RWPE2 (cell line): ENCODE results near the gene KRT85.

Experiments used
- ATAC-seq: fragments of 200-7000 bp; cut with Tn5 transposase; 3 replicates; pipeline ENCODE4 v1.9.1; 2021; ENCODE audit warnings: low read depth
- DNase-seq: peaks from one replicate; pipeline ENCODE4 v3.0.0-alpha.2; 2020; ENCODE audit warnings: low spot score
- H3K27ac ChIP-seq: fragments of 450-650 bp; 2 replicates; pipeline ENCODE4 v1.5.1; 2017; ENCODE audit warnings: mild to moderate bottlenecking; ENCODE audit not compliant: poor library complexity, severe bottlenecking
- H3K27me3 ChIP-seq: fragments of 250-450 bp; sonication (Bioruptor Pico); 2 replicates; pipeline ENCODE4 v1.5.1; 2021; ENCODE audit warnings: mild to moderate bottlenecking, moderate library complexity; ENCODE audit not compliant: insufficient read depth, poor library complexity, severe bottlenecking
- H3K36me3 ChIP-seq: fragments of 250-450 bp; sonication (Bioruptor Pico); 2 replicates; pipeline ENCODE4 v1.5.1; 2020; ENCODE audit warnings: low read depth, mild to moderate bottlenecking, moderate library complexity
- H3K4me1 ChIP-seq: fragments of 250-450 bp; sonication (Bioruptor Pico); 2 replicates; pipeline ENCODE4 v1.5.1; 2021; ENCODE audit warnings: mild to moderate bottlenecking, moderate library complexity; ENCODE audit not compliant: insufficient read depth, poor library complexity, severe bottlenecking
- H3K4me3 ChIP-seq: fragments of 250-450 bp; sonication (Bioruptor Pico); 2 replicates; pipeline ENCODE4 v1.5.1; 2021; ENCODE audit warnings: mild to moderate bottlenecking, moderate library complexity; ENCODE audit not compliant: severe bottlenecking
- H3K9me3 ChIP-seq: fragments of 250-450 bp; sonication (Bioruptor Pico); 2 replicates; pipeline ENCODE4 v1.5.1; 2021; ENCODE audit warnings: mild to moderate bottlenecking, moderate library complexity; ENCODE audit not compliant: severe bottlenecking
- TF ChIP-seq, protein P1 (sequence below): fragments of 450-650 bp; IDR thresholded peaks from one replicate; pipeline ENCODE4 v1.5.1; 2017; ENCODE audit warnings: mild to moderate bottlenecking, moderate library complexity; ENCODE audit not compliant: poor library complexity, severe bottlenecking

Gene KRT85

DNA sequence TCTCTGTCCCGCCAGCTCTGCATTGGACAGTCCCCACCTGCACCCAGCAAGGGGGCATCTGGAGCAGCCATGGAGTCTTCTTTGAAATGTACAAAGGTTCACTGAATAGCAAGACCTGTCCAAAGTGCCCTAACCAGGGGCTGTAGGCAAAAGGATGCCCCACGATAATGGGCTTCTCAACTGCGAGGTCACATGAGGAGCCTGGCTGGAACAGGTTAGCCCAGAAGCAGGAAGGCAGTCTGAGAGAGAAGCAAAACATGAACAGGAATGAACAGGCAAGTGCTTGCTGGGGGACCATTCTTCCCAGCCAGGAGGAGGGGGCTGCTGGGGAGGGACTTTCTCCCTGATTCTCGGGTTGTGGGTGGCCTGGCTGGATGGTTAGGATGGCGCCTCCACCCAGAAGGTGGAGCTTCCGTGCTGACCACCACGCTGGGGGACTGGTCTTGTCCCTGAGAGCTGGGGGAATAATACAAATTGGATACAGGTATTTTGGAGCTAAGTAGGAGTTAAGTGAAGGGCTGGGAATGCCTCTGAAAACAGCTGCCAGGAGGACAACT lies 7.1 kb downstream of the KRT85 start:
- H3K4me3 ChIP-seq = no peak overlapping the region
- TF ChIP-seq, protein P1, sequence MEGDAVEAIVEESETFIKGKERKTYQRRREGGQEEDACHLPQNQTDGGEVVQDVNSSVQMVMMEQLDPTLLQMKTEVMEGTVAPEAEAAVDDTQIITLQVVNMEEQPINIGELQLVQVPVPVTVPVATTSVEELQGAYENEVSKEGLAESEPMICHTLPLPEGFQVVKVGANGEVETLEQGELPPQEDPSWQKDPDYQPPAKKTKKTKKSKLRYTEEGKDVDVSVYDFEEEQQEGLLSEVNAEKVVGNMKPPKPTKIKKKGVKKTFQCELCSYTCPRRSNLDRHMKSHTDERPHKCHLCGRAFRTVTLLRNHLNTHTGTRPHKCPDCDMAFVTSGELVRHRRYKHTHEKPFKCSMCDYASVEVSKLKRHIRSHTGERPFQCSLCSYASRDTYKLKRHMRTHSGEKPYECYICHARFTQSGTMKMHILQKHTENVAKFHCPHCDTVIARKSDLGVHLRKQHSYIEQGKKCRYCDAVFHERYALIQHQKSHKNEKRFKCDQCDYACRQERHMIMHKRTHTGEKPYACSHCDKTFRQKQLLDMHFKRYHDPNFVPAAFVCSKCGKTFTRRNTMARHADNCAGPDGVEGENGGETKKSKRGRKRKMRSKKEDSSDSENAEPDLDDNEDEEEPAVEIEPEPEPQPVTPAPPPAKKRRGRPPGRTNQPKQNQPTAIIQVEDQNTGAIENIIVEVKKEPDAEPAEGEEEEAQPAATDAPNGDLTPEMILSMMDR = no peak

DNA sequence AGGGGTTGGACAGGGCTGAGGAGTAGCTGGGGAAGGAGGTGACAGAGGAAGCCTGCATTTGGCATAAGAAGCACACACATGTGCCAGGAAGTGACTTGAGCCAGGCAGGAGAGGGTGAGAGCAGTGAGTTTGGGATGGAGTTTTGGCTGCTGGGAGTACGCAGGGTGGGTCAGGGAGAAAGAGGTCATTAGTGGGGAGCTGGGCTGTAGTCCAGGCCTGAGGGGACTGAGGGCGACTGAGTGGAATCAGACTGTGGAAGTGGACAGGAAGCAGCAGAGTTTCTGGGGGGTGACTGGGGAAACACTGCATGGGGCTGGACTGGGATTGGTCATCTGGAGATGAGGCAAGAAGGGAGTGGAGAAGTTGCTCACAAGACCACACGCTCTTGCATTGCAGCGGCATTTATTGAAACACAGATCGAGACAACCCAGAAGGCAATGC lies 7.6 kb downstream of the KRT85 start:
- no peak for DNase-seq
- Histone ChIP-seq H3K36me3 (no peaks in the 10 kb centered on the region), H3K27me3 (no peaks in the 10 kb centered on the region), H3K9me3 (no peaks in the 10 kb centered on the region), H3K27ac (no peak overlapping the region), H3K4me3 (no peak overlapping the region), H3K4me1 (no peaks in the 10 kb centered on the region)
- TF ChIP-seq, protein P1 = no peak
- no peak for ATAC-seq

More for the DNA sequence above, 7.1 kb downstream of the KRT85 start:
- H3K27me3 ChIP-seq = no peaks in the 10 kb centered on the region
- H3K9me3 ChIP-seq = no peaks in the 10 kb centered on the region
- no peak for ATAC-seq
- no peak for DNase-seq
- no peaks in the 10 kb centered on the region for H3K4me1 ChIP-seq
- H3K36me3 ChIP-seq = no peaks in the 10 kb centered on the region
- no peak overlapping the region for H3K27ac ChIP-seq

DNA sequence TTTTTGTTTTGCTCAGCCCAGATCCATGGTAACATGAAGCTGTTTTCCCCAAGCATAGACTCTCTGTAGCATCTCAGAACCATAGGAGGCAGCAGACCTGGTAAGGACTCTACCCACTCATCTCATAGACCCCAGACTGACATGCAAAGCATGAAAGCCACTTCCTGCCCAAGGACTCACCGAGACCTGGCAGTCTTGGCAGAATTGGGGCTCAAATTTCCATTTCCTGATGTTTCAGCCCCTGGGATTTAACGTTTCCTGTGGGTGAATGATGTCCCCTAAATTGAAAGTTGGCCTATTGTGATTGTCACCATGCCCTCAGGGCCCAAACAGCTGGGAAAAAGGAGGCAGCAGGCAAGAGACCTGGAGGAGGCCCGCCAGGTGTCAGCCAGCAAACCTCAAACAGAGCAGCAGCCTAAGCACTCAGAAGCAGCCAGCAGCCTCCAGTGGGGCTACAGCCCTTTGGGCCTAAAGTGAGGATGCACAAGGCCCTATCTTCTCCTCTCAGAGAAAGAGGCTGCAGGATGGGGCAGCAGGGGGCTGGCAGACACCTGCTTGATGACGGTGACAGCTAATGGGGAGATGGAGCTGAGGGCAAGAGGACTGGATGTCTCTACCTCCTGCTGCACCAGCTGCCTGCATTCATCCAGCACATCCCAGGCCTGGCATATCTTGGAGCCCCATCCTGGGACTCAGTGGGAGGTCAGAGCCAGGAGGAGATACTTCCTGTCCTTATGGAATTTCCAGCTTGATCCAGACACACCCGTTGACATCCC lies 8.5 kb downstream of the KRT85 start:
- DNase-seq = no peak
- Histone ChIP-seq H3K36me3 (no peaks in the 10 kb centered on the region), H3K27me3 (no peaks in the 10 kb centered on the region), H3K4me1 (no peaks in the 10 kb centered on the region), H3K4me3 (no peak overlapping the region), H3K27ac (no peak overlapping the region), H3K9me3 (no peaks in the 10 kb centered on the region)
- peak; percentile 51; the same call in 1 of the 3 replicates for ATAC-seq
- TF ChIP-seq, protein P1 = no peak

DNA sequence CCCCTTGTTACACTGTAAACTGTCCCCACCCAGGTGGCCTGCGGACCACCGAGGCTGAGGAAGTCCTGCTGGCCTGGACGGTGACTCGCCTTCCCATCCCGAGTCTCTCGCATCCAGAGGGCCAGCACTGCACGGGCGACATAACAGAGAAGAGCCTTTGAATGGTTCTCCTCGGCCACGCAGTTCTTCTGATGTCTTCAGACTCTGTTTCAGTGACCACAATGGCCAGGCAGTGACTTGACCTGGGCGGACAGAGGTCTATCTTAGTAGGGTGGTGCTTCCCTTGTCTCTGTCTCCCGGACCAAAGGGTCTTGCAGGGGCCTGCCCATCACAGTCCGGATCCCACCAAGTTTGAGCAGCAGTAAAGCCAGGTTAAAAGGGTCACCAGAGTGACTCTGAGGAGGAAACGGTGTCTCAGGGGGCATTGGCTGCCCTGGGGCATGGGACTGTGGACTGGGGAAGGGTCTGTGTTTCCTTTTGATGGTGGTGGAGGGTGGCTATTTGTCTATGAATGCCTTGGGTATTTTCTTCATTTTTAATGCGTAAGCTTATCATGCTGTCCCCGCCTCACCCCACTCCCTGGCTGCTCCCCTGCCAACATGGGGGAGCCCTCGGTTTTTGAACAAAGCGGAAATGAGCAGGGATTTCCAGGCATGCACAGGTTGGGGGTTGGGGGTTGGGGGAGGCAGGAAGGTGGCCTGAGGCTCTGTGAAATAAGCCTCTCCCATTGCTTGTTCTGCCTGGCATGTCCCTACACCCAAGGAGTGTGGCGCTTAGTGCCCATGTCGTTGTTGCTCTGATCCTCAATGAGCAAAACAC lies 10.3 kb downstream of the KRT85 start:
- Histone ChIP-seq H3K9me3 (no peaks in the 10 kb centered on the region), H3K27ac (no peak overlapping the region), H3K4me1 (no peaks in the 10 kb centered on the region), H3K4me3 (no peak overlapping the region), H3K27me3 (no peaks in the 10 kb centered on the region), H3K36me3 (no peaks in the 10 kb centered on the region)
- DNase-seq = no peak
- no peak for ATAC-seq
- TF ChIP-seq, protein P1 = no peak
